ENCODE results near the gene LSM12.

Gene LSM12

GRCh38 chr17:44065668-44066203, 735 bp downstream of the LSM12 start:
- intact Hi-C loops (cut with DNase I; ENCODE audit: low total_unique reads), result loop anchor here (5.0 kb wide), 1 partner anchor 53 kb away; the partner anchor contains the start of gene TMEM101
- no peak for DNase-seq

GRCh38 chr17:44063704-44064639, 2.5 kb downstream of the LSM12 start:
- Histone ChIP-seq H3K4me1 (peaks cover 0 to 29% (median 9%) of the 10 kb centered on the region in 4 donors), H3K36me3 (peaks cover 12 to 43% (median 25%) of the 10 kb centered on the region in 3 donors), H3K4me3 (no peak overlapping the region), H3K27me3 (no peaks in the 10 kb centered on the region), H3K27ac (no peak overlapping the region), H3K9me3 (no peaks in the 10 kb centered on the region)
- no peak for TF ChIP-seq CTCF (IDR thresholded peaks at IDR 0.05)
- no peak for DNase-seq
- intact Hi-C loops (cut with DNase I; ENCODE audit: low total_unique reads), result no loop called here

More at GRCh38 chr17:44065668-44066203, 735 bp downstream of the LSM12 start:
- peak overlapping the region; percentile 63 to 72 for H3K4me3 ChIP-seq
- H3K9me3 ChIP-seq, result no peaks in the 10 kb centered on the region
- H3K27ac ChIP-seq, result peak overlapping the region; percentile 88 to 93
- TF ChIP-seq CTCF (IDR thresholded peaks at IDR 0.05), result no peak
- H3K27me3 ChIP-seq, result no peaks in the 10 kb centered on the region
- peaks cover 12 to 25% (median 18%) of the 10 kb centered on the region in 3 donors for H3K36me3 ChIP-seq
- peaks cover 0 to 37% (median 15%) of the 10 kb centered on the region in 4 donors for H3K4me1 ChIP-seq

GRCh38 chr17:44062871-44063270, 3.6 kb downstream of the LSM12 start:
- no peak overlapping the region for H3K27ac ChIP-seq
- H3K4me1 ChIP-seq, result peaks cover 0 to 29% (median 9%) of the 10 kb centered on the region in 4 donors
- no peak overlapping the region for H3K4me3 ChIP-seq
- H3K36me3 ChIP-seq, result peaks cover 12 to 53% (median 32%) of the 10 kb centered on the region in 3 donors
- no peaks in the 10 kb centered on the region for H3K9me3 ChIP-seq
- intact Hi-C loops (cut with DNase I; ENCODE audit: low total_unique reads), result no loop called here
- no peaks in the 10 kb centered on the region for H3K27me3 ChIP-seq
- no peak for DNase-seq
- TF ChIP-seq CTCF (IDR thresholded peaks at IDR 0.05), result no peak

GRCh38 chr17:44061446-44061845, 5.0 kb downstream of the LSM12 start:
- H3K27ac ChIP-seq, result no peak overlapping the region
- H3K4me1 ChIP-seq, result peaks cover 0 to 18% (median 3%) of the 10 kb centered on the region in 4 donors
- H3K4me3 ChIP-seq, result no peak overlapping the region
- H3K27me3 ChIP-seq, result no peaks in the 10 kb centered on the region
- DNase-seq, result no peak
- peaks cover 12 to 65% (median 32%) of the 10 kb centered on the region in 3 donors for H3K36me3 ChIP-seq
- no peak for TF ChIP-seq CTCF (IDR thresholded peaks at IDR 0.05)
- H3K9me3 ChIP-seq, result no peaks in the 10 kb centered on the region
- intact Hi-C loops (cut with DNase I; ENCODE audit: low total_unique reads), result no loop called here

- H3K36me3 ChIP-seq, result peaks cover 12 to 79% (median 32%) of the 10 kb centered on the region in 3 donors
- DNase-seq, result no peak
- TF ChIP-seq CTCF (IDR thresholded peaks at IDR 0.05), result no peak
- intact Hi-C loops (cut with DNase I; ENCODE audit: low total_unique reads), result no loop called here
- H3K9me3 ChIP-seq, result no peaks in the 10 kb centered on the region
- no peak overlapping the region for H3K27ac ChIP-seq
- H3K4me1 ChIP-seq, result peaks cover 0 to 3% (median 0%) of the 10 kb centered on the region in 4 donors
- no peak overlapping the region for H3K4me3 ChIP-seq
- no peaks in the 10 kb centered on the region for H3K27me3 ChIP-seq
Measured at GRCh38 chr17:44059101-44059892, 7.2 kb downstream of the LSM12 start.

All from tibial artery (tissue), 4 donors.